Left lung (tissue), 10 donors: ENCODE results near the gene ALOX5. TPM values are rescaled to one million over a fixed set of nuclear protein-coding genes. Genes with fewer than 3 reads are reported as not detected.
A peak's percentile ranks its signal among the peaks of the same experiment; 100 is the strongest.
"Not testable (repeated sequence)": the region's sequence is repeated elsewhere in the genome, so short reads cannot be mapped to it uniquely, and the experiment has no call there.

Experiments used
- ATAC-seq: fragments of 200-7000 bp; cut with Tn5 transposase; one replicate; pipeline ENCODE4 v1.9.1; 2020; ENCODE audit warnings: moderate library complexity
- DNase-seq, 4 donors: peaks; one replicate each; pipeline ENCODE4 v3.0.0-alpha.2; 2013 to 2020
- H3K27ac ChIP-seq, 2 donors: fragments of 200-600 bp; sonication (generic) in 1 of 2; one replicate each; pipeline versions ENCODE4 v1.5.0 to v1.8.0; 2020 to 2021
- H3K27me3 ChIP-seq, 2 donors: fragments of 200-600 bp; sonication (generic) in 1 of 2; one replicate each; pipeline versions ENCODE4 v1.5.0 to v1.8.0; 2020 to 2021
- H3K36me3 ChIP-seq, 2 donors: fragments of 200-600 bp; sonication (generic) in 1 of 2; one replicate each; pipeline versions ENCODE4 v1.5.0 to v1.8.0; 2020 to 2021
- H3K4me1 ChIP-seq, 2 donors: fragments of 200-600 bp; one replicate each; pipeline ENCODE4 v1.8.0; 2021
- H3K4me3 ChIP-seq, 2 donors: fragments of 200-600 bp; sonication (generic) in 1 of 2; one replicate each; pipeline versions ENCODE4 v1.5.0 to v1.8.0; 2020 to 2021; ENCODE audit warnings: mild to moderate bottlenecking in 1 of 2
- H3K9me3 ChIP-seq, 2 donors: fragments of 200-600 bp; sonication (generic) in 1 of 2; one replicate each; pipeline versions ENCODE4 v1.5.0 to v1.8.0; 2020 to 2021
- CTCF ChIP-seq, 2 donors: fragments of 200-600 bp; sonication (generic) in 1 of 2; IDR thresholded peaks; one replicate each; pipeline versions ENCODE4 v1.5.0 to v1.8.0; 2021; ENCODE audit warnings: antibody characterized with exemption in 2 of 2
- intact Hi-C, 2 donors: fragments of 100-400 bp; cut with DNase I; formaldehyde crosslinking; loops; one replicate each; pipeline versions ENCODE4 v1.11.2 to v1.14.2; 2022
- polyA plus RNA-seq, 6 donors: library from polyadenylated mRNA; unstranded; fragments of 120-200 nt; gene quantifications; one replicate each; pipeline ENCODE4 v1.2.1, GENCODE V29; 2013; ENCODE audit not compliant: insufficient read length in 6 of 6
- total RNA-seq, 2 donors: library from RNA; stranded (reverse); fragmentation: NEBNext Ultra II Directional; extraction: Animal tissue kit (Norgen Biotek cat#: 25700); gene quantifications; one replicate each; pipeline ENCODE4 v1.2.1, GENCODE V29; 2021
- donor health status: DM: no; HTN: yes; CAD: no.
- donor health status: DM: no; HTN: no; CAD: no.

Gene ALOX5
- total and polyA plus RNA-seq, 8 donors = 1.1 to 145 (median 1.7) TPM

GRCh38 chr10:45410489-45410806, 36.4 kb downstream of the ALOX5 start:
- Histone ChIP-seq H3K9me3 (no peaks in the 10 kb centered on the region), H3K27me3 (no peaks in the 10 kb centered on the region), H3K4me1 (peaks cover 0 to 43% of the 10 kb centered on the region in 2 donors), H3K36me3 (peaks cover 0 to 23% of the 10 kb centered on the region in 2 donors), H3K27ac (peak overlapping the region in 1 of 2 donors; percentile 42), H3K4me3 (no peak overlapping the region)
- ATAC-seq (no peak), DNase-seq (no peak)
- TF ChIP-seq CTCF (IDR thresholded peaks at IDR 0.05) = no peak
- intact Hi-C loops = no loop called here

- peak; percentile 55 for ATAC-seq
- intact Hi-C loops = no loop called here
Measured at GRCh38 chr10:45410807-45411606, 37.0 kb downstream of the ALOX5 start.

GRCh38 chr10:45411607-45411940, 37.6 kb downstream of the ALOX5 start:
- H3K9me3 ChIP-seq = no peaks in the 10 kb centered on the region
- H3K4me1 ChIP-seq = peaks cover 0 to 40% of the 10 kb centered on the region in 2 donors
- H3K27ac ChIP-seq = peak overlapping the region in 1 of 2 donors; percentile 42
- no peak overlapping the region for H3K4me3 ChIP-seq
- intact Hi-C loops = no loop called here
- H3K27me3 ChIP-seq = no peaks in the 10 kb centered on the region
- no peak for ATAC-seq
- no peak for TF ChIP-seq CTCF (IDR thresholded peaks at IDR 0.05)
- H3K36me3 ChIP-seq = peaks cover 0 to 27% of the 10 kb centered on the region in 2 donors
- no peak for DNase-seq

More at GRCh38 chr10:45410807-45411606, 37.0 kb downstream of the ALOX5 start:
- no peak for DNase-seq
- Histone ChIP-seq H3K27ac (peak overlapping the region in 1 of 2 donors; percentile 42), H3K27me3 (no peaks in the 10 kb centered on the region), H3K36me3 (peaks cover 0 to 27% of the 10 kb centered on the region in 2 donors), H3K9me3 (no peaks in the 10 kb centered on the region), H3K4me1 (peaks cover 0 to 38% of the 10 kb centered on the region in 2 donors), H3K4me3 (no peak overlapping the region)
- TF ChIP-seq CTCF (IDR thresholded peaks at IDR 0.05) = no peak

- not testable (repeated sequence) for ATAC-seq, H3K4me3 ChIP-seq, DNase-seq
Measured at GRCh38 chr10:45415062-45415461, 41.0 kb downstream of the ALOX5 start.

GRCh38 chr10:45416603-45417002, 42.6 kb downstream of the ALOX5 start:
- Histone ChIP-seq H3K36me3 (peaks cover 0 to 31% of the 10 kb centered on the region in 2 donors), H3K4me1 (peaks cover 11 to 55% of the 10 kb centered on the region in 2 donors), H3K4me3 (no peak overlapping the region), H3K27me3 (peaks cover 0 to 3% of the 10 kb centered on the region in 2 donors), H3K9me3 (no peaks in the 10 kb centered on the region), H3K27ac (peak overlapping the region in 1 of 2 donors; percentile 97)
- no peak for DNase-seq
- ATAC-seq = no peak
- no peak for TF ChIP-seq CTCF (IDR thresholded peaks at IDR 0.05)
- intact Hi-C loops = no loop called here

More at GRCh38 chr10:45415062-45415461, 41.0 kb downstream of the ALOX5 start:
- H3K27me3 ChIP-seq, H3K9me3 ChIP-seq, H3K27ac ChIP-seq, intact Hi-C loops: not testable (repeated sequence)
- peaks cover 3 to 50% of the 10 kb centered on the region in 2 donors for H3K4me1 ChIP-seq
- H3K36me3 ChIP-seq = peaks cover 0 to 31% of the 10 kb centered on the region in 2 donors
